H7 (cell line): Measurements from ENCODE around the gene ST6GALNAC2. TPM values are rescaled to one million over a fixed set of nuclear protein-coding genes. Genes with fewer than 3 reads are reported as not detected.
A peak's percentile ranks its signal among the peaks of the same experiment; 100 is the strongest.

Experiments used
- DNase-seq: peaks from one replicate; pipeline ENCODE4 v3.0.0; 2012
- H3K27me3 ChIP-seq: 2 replicates; pipeline ENCODE4 v1.6.0; 2011; ENCODE audit warnings: mild to moderate bottlenecking, low read length; ENCODE audit not compliant: control insufficient read depth, insufficient read depth
- H3K36me3 ChIP-seq: replicated peaks from 2 replicates; pipeline ENCODE4 v1.5.1; 2011; ENCODE audit warnings: low read length; ENCODE audit not compliant: control insufficient read depth, insufficient read depth
- H3K4me3 ChIP-seq: 2 replicates; pipeline ENCODE4 v1.5.1; 2011; ENCODE audit warnings: low read depth, mild to moderate bottlenecking, control low read depth, low read length, moderate library complexity; ENCODE audit not compliant: insufficient read depth
- total RNA-seq: library from RNA; depleted of rRNA; stranded (reverse); fragments of >200 nt; shearing (Covaris generic); gene quantifications from 2 replicates; pipeline ENCODE4 v1.2.3, GENCODE V29; 2014

ST6GALNAC2 gene
- total RNA-seq, 1 experiment from 2014 or later, result 2.4 TPM

DNA sequence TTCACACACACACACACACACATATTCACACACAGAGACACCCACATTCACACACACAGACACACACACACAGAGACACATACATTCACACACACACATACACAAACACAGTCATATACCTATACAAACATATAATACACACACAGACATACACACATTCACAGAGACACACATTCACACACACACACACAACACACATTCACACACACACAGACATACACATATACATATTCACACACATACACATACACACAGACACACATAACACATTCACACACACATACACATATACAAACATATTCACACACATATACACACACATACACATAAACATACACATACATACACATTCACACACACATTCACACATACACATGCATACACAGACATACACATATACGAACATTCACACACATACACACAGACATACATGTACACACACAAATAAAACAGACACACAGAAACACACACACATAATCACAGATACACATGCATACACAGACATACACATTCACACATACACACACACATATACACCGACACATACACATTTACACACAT is 37.9 kb downstream of the ST6GALNAC2 start:
- H3K4me3 ChIP-seq, result no peak overlapping the region
- H3K36me3 ChIP-seq, result no peaks in the 10 kb centered on the region
- no peak for DNase-seq
- H3K27me3 ChIP-seq, result no peaks in the 10 kb centered on the region

- H3K4me3 ChIP-seq, result no peak overlapping the region
- no peaks in the 10 kb centered on the region for H3K36me3 ChIP-seq
- peak; percentile 84 for DNase-seq
- H3K27me3 ChIP-seq, result no peaks in the 10 kb centered on the region
These were observed 38.4 kb downstream of the ST6GALNAC2 start for GRCh38 chr17:76547183-76547641.

GRCh38 chr17:76546556-76547182 is 39.0 kb downstream of the ST6GALNAC2 start:
- Histone ChIP-seq H3K36me3 (no peaks in the 10 kb centered on the region), H3K4me3 (no peak overlapping the region), H3K27me3 (no peaks in the 10 kb centered on the region)
- DNase-seq, result peak; percentile 47

- no peaks in the 10 kb centered on the region for H3K27me3 ChIP-seq
- H3K4me3 ChIP-seq, result no peak overlapping the region
- DNase-seq, result peak; percentile 35
- H3K36me3 ChIP-seq, result no peaks in the 10 kb centered on the region
These were observed 39.6 kb downstream of the ST6GALNAC2 start for GRCh38 chr17:76545918-76546555.

- DNase-seq, result peak; percentile 60
- no peaks in the 10 kb centered on the region for H3K36me3 ChIP-seq
- no peak overlapping the region for H3K4me3 ChIP-seq
- peaks cover 3% of the 10 kb centered on the region for H3K27me3 ChIP-seq
These were observed 40.9 kb downstream of the ST6GALNAC2 start for GRCh38 chr17:76544546-76545365.

DNA sequence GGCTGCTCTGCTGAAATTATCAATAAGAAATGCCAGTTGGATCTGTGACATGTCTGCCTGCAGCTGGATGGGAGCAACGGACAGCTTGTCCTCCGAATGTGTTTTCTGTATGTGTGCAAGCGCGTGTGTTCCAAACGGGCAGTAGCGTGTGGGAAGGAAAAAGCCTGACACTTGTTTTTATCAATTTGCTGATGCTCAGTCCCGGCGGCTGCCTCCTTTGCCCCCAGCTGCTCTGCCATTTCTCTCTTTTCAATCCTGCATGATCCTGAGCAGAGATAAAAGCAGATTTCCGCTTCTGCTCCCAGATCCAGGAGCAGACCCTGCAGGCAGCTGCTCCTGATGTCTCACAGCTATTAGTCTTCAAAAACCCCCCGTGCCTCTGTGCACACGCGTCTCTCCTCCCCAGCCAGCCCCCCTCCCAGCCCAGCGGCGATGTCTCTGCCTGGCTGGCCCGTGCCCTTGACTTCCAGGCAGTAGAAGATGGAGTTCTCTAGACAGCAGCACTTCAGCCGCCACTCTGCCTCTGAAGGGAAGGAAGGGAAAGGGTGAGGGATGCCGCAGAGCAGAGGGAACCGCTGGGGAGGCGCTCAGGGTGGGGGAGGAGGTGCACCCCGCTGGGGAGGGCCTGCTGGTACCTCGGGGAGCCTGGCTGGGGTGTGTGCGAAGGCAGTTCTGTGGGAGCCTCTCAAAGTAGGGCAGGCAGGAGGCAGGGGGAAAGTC is 41.7 kb downstream of the ST6GALNAC2 start:
- peak; percentile 72 for DNase-seq
- no peak overlapping the region for H3K4me3 ChIP-seq
- H3K36me3 ChIP-seq, result no peaks in the 10 kb centered on the region
- peaks cover 8% of the 10 kb centered on the region for H3K27me3 ChIP-seq

- Histone ChIP-seq H3K4me3 (no peak overlapping the region), H3K27me3 (peaks cover 13% of the 10 kb centered on the region), H3K36me3 (no peaks in the 10 kb centered on the region)
- peak; percentile 56 for DNase-seq
These were observed 42.2 kb downstream of the ST6GALNAC2 start for GRCh38 chr17:76543482-76543825.

GRCh38 chr17:76542984-76543383 is 42.7 kb downstream of the ST6GALNAC2 start:
- DNase-seq, result peak; percentile 44
- H3K27me3 ChIP-seq, result peaks cover 18% of the 10 kb centered on the region
- H3K4me3 ChIP-seq, result no peak overlapping the region
- H3K36me3 ChIP-seq, result no peaks in the 10 kb centered on the region

- H3K4me3 ChIP-seq, result no peak overlapping the region
- H3K27me3 ChIP-seq, result peaks cover 21% of the 10 kb centered on the region
- no peaks in the 10 kb centered on the region for H3K36me3 ChIP-seq
- peak; percentile 29 for DNase-seq
These were observed 43.1 kb downstream of the ST6GALNAC2 start for GRCh38 chr17:76542566-76542971.

DNA sequence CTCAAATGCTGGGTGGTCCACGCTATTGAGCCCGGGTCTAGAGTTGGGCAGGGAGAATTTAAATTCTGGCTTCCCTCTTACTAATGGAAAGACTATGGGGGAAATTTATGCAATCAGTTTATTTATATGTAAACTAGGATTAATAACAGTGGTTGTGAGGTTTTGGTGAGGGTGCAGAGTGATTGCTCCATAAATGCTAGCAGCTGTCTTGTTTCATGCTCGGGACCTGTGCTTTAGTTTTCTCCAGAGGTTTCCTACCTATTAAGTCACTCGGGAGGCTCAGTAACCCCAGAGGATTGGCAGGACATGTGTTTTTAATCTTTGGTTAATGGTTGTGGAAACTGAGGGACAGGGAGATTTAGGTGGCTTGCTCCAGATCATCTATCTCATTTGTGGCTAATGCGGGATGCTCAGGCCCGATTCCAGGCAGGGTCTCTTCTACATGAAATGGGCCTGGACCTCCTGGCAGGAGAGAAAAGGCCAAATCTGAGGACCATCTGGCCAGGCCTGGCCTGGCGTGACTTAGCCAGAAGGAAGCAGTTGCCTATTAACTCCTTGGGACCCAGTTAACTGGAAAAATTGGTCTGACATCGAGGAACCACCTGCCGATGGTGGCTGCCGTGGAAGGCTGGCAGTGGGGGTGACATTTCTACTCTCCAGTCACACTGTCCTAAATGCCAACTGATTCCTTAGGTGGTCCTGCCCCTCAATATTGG is 43.8 kb downstream of the ST6GALNAC2 start:
- H3K27me3 ChIP-seq, result peaks cover 27% of the 10 kb centered on the region
- no peaks in the 10 kb centered on the region for H3K36me3 ChIP-seq
- H3K4me3 ChIP-seq, result no peak overlapping the region
- DNase-seq, result no peak

DNA sequence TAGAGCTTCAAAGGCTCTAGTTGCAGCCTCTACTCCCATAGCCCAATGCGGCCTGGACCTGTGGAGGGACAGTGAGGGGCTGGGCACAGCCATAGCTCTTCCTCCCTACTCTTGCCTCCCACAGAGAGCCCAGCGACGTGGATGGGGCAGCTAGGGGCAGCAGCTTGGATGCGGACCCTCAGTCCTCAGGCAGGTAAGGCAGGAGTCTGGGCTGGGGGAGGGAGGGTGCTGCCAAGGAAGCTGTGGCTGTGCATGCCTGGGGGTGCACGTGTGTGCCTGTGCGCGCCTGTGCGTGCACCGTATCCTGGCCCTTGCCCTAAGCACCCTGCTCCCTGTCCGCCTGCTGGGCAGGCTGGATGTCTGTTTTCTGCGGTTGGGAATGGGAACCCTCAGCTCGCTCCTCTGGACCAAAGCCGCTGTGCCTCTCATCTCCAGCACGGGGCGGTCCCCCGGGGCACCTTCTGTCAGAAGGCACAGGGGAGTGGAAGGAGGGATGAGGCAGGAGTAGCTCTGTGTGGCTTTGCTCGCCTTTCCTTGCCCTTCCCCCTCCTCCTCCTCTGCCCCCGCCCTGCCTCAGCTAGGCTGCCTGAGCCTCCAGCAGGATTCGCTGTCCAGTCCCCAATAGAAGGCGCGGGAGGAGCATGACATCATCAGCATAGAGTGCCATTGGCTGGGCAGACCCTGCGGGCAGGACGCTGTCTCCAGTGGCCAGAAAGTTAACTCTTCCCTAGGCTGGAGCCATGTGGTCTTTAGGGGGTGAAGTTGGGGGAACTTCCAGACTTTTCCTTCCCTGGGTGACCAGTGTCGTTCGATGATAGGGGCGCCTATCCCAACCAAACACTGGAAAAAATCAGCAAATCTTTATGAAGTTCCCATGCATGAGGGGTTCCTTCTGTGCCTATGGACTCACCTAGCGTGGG is 45.0 kb downstream of the ST6GALNAC2 start:
- Histone ChIP-seq H3K36me3 (no peaks in the 10 kb centered on the region), H3K4me3 (peak overlapping the region; percentile 36; the same call in 1 of the 2 replicates), H3K27me3 (peaks cover 36% of the 10 kb centered on the region)
- peak; percentile 97 for DNase-seq

DNA sequence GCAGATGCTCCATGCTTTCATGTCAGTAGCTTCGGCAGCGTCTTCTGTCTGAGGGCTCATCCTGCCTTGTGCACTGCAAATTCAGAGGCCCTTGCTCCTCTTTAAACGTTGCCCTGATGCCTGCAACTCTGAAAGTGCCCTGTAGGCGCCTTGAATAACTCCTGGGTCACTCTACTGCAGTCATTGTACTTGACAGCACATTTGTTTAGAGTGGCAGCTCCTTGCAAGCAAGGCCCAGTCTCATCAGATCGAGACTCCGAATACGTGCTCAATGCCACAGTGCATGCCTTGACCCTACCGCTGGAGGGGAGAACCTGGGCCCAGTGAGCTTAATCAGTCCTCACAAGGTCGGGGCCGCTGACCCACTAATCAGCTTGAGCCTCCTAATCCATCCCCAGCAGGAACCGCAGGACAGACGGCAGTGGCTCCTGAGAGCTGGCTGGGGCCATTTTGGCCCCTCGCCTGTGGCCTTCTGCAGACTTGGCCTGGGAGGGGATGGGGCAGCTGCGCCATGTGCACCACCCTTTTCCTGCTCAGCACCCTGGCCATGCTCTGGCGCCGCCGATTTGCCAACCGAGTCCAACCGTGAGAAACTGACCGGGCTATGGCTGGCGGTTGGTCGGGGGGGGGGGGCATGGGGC is 45.9 kb downstream of the ST6GALNAC2 start, which contains the start of gene PRCD:
Gene PRCD, plus strand, starts transcription at position 414 of the 641 bp plus-strand sequence. Its CDS starts 98 bp downstream, at position 512.
- peak within 1 kb of the TSS; percentile 36; the same call in 1 of the 2 replicates for H3K4me3 ChIP-seq
- DNase-seq, result peak; percentile 73
- H3K36me3 ChIP-seq, result no peaks in the 10 kb centered on the region
- peaks cover 39% of the 10 kb centered on the region for H3K27me3 ChIP-seq
